Endothelial cell of umbilical vein (primary cell): ENCODE results near the gene FBXW9. TPM values are rescaled to one million over a fixed set of nuclear protein-coding genes. Genes with fewer than 3 reads are reported as not detected.
"Not testable (repeated sequence)": the region's sequence is repeated elsewhere in the genome, so short reads cannot be mapped to it uniquely, and the experiment has no call there.

Experiments
- BruUV-seq: library from RNA; stranded (reverse); fragments of 400-500 nt; replicated peaks from 2 replicates; lab custom pipeline; 2021; lab: Mats Ljungman, UMichigan
- CTCF ChIA-PET: fragments of 300-600, 350-600 bp; sonication (Branson Sonifier 250); formaldehyde crosslinking; loops from one replicate; lab custom pipeline; 2021; ENCODE audit warnings: antibody characterized with exemption, inconsistent platforms; lab: Charles Lee
- POLR2A ChIA-PET: fragments of 300-600, 350-600 bp; sonication (Branson Sonifier 250); formaldehyde crosslinking; loops from one replicate; lab custom pipeline; 2021; ENCODE audit warnings: antibody characterized with exemption, inconsistent platforms; lab: Charles Lee
- DNase-seq: peaks from one replicate; pipeline ENCODE4 v3.0.0-alpha.2; 2011; ENCODE audit warnings: low read depth, low spot score
- FAIRE-seq: peaks from 2 replicates; lab custom pipeline; 2011; peaks lifted over from hg19 to GRCh38; lab: Jason Lieb, UNC
- H2AFZ ChIP-seq: 2 replicates; pipeline ENCODE4 v1.6.0; 2012; ENCODE audit warnings: low read depth, low read length, control low read depth, inconsistent platforms
- H3K27ac ChIP-seq: 2 replicates; pipeline ENCODE4 v1.5.1; 2011; ENCODE audit warnings: low read depth, mild to moderate bottlenecking, control low read depth, low read length, moderate library complexity; ENCODE audit not compliant: insufficient read depth
- H3K27me3 ChIP-seq, 2 experiments: 2 replicates each; pipeline versions ENCODE4 v1.6.0 to v1.6.1; 2011; ENCODE audit warnings: low read length in 2 of 2, mixed read lengths in 1 of 2; ENCODE audit not compliant: control insufficient read depth in 2 of 2, insufficient read depth in 2 of 2
- H3K36me3 ChIP-seq, 2 experiments: 2 replicates in 1 of 2; 3 replicates in 1 of 2; pipeline ENCODE4 v1.5.1; 2011; ENCODE audit warnings: low read length in 2 of 2, mild to moderate bottlenecking in 1 of 2, moderate library complexity in 1 of 2; ENCODE audit not compliant: control insufficient read depth in 2 of 2, insufficient read depth in 2 of 2; ENCODE audit errors: extremely low read depth in 1 of 2
- H3K4me1 ChIP-seq: 3 replicates; pipeline ENCODE4 v1.5.1; 2011; ENCODE audit warnings: mild to moderate bottlenecking, low read length; ENCODE audit not compliant: control insufficient read depth, insufficient read depth; ENCODE audit errors: extremely low read depth
- H3K4me2 ChIP-seq: 2 replicates; pipeline ENCODE4 v1.6.1; 2011; ENCODE audit warnings: low read length, control low read depth, mixed read lengths; ENCODE audit not compliant: insufficient read depth
- H3K4me3 ChIP-seq, 3 experiments: fragments of 200-600 bp in 1 of 3; sonication (generic), shearing (Covaris generic) in 1 of 3; replicated peaks in 1 of 3; 2 replicates each; pipeline ENCODE4 v1.5.1; 2011 to 2016; ENCODE audit warnings: control low read depth in 3 of 3, low read length in 3 of 3, mild to moderate bottlenecking in 2 of 3, inconsistent platforms in 1 of 3, low read depth in 1 of 3, moderate library complexity in 1 of 3; ENCODE audit not compliant: insufficient read depth in 1 of 3
- H3K79me2 ChIP-seq: 2 replicates; pipeline ENCODE4 v1.6.0; 2012; ENCODE audit warnings: low read length, inconsistent platforms; ENCODE audit not compliant: control insufficient read depth, insufficient read depth
- H3K9ac ChIP-seq: replicated peaks from 2 replicates; pipeline ENCODE3; 2011; ENCODE audit warnings: low read length, control low read depth; ENCODE audit not compliant: insufficient read depth; ENCODE audit errors: extremely low read depth
- H3K9me1 ChIP-seq: replicated peaks from 3 replicates; pipeline ENCODE4 v1.6.0; 2011; ENCODE audit warnings: mild to moderate bottlenecking, low read length; ENCODE audit not compliant: control insufficient read depth, insufficient read depth; ENCODE audit errors: extremely low read depth
- H3K9me3 ChIP-seq: replicated peaks from 2 replicates; pipeline ENCODE4 v1.5.1; 2012; ENCODE audit warnings: low read length, inconsistent platforms; ENCODE audit not compliant: control insufficient read depth, insufficient read depth
- H4K20me1 ChIP-seq: replicated peaks from 2 replicates; pipeline ENCODE3; 2011; ENCODE audit warnings: mild to moderate bottlenecking, low read length; ENCODE audit not compliant: control insufficient read depth, insufficient read depth; ENCODE audit errors: extremely low read depth
- EZH2 ChIP-seq: IDR thresholded peaks from 2 replicates; pipeline ENCODE4 v1.6.1; 2012; ENCODE audit warnings: borderline replicate concordance, low read depth, mild to moderate bottlenecking, moderate library complexity, low read length, inconsistent platforms; ENCODE audit not compliant: severe bottlenecking
- FOS ChIP-seq: IDR thresholded peaks from 2 replicates; pipeline ENCODE4 v1.6.1; 2011; ENCODE audit warnings: mild to moderate bottlenecking, low read length, moderate library complexity, borderline replicate concordance; ENCODE audit not compliant: insufficient read depth
- GATA2 ChIP-seq: IDR thresholded peaks from 2 replicates; pipeline ENCODE4 v1.7.0; 2011; ENCODE audit warnings: low read depth, mild to moderate bottlenecking, moderate library complexity, mixed read lengths, low read length; ENCODE audit not compliant: insufficient read length, insufficient read depth
- JUN ChIP-seq: IDR thresholded peaks from 2 replicates; pipeline ENCODE4 v1.6.1; 2011; ENCODE audit warnings: borderline replicate concordance, low read depth; ENCODE audit not compliant: insufficient read length, insufficient read depth
- MYC ChIP-seq: IDR thresholded peaks from one replicate; pipeline ENCODE4 v1.6.1; 2011; ENCODE audit warnings: mild to moderate bottlenecking, low read depth, low read length
- POLR2A ChIP-seq: IDR thresholded peaks from 2 replicates; pipeline ENCODE4 v1.6.1; 2012; ENCODE audit warnings: low read depth, mild to moderate bottlenecking, control low read depth, low read length
- POLR2AphosphoS5 ChIP-seq: IDR thresholded peaks from 2 replicates; pipeline ENCODE4 v1.6.1; 2012; ENCODE audit warnings: low read depth, mild to moderate bottlenecking, control low read depth, low read length, moderate library complexity; ENCODE audit not compliant: insufficient read depth
- dilution Hi-C: fragments of 300-500 bp; cut with MboI; formaldehyde crosslinking; loops from one replicate; pipeline ENCODE4 v1.15.0; 2019; ENCODE audit warnings: low sequenced_read_pairs; ENCODE audit not compliant: extremely low pct_ligation_motif_present
- intact Hi-C: fragments of 100-400 bp; cut with micrococcal nuclease; formaldehyde crosslinking; loops from one replicate; pipeline ENCODE4 v1.10.0; 2022
- polyA plus RNA-seq, 4 experiments: library from polyadenylated mRNA; depleted of rRNA in 3 of 4; stranded (reverse) in 3 of 4; unstranded in 1 of 4; fragments of >200 nt; gene quantifications; 2 replicates each; pipeline versions ENCODE4 v1.2.1 to v1.2.3, GENCODE V29; 2011 to 2012; ENCODE audit warnings: missing spikeins in 1 of 4
- total RNA-seq: library from RNA; stranded (reverse); gene quantifications from 2 replicates; pipeline ENCODE4 v1.2.3, GENCODE V29; 2021
- TF ChIP-seq, protein P1 (sequence below): IDR thresholded peaks from 2 replicates; pipeline ENCODE4 v1.6.1; 2011; ENCODE audit not compliant: insufficient read depth, insufficient read length
- TF ChIP-seq, protein P2 (sequence below), 2 donors: IDR thresholded peaks; 1 replicate in 1 of 2; 2 replicates in 1 of 2; pipeline ENCODE4 v1.5.1; 2011; ENCODE audit warnings: low read length in 2 of 2, mild to moderate bottlenecking in 2 of 2, moderate library complexity in 2 of 2, control low read depth in 1 of 2, inconsistent platforms in 1 of 2, low read depth in 1 of 2; ENCODE audit not compliant: insufficient read depth in 1 of 2; ENCODE audit errors: extremely low read depth in 1 of 2

Gene FBXW9
- total and polyA plus RNA-seq, 2 donors (not counting 3 experiments of a cell fraction or from before 2014, with no cell fraction given): 12.4 to 19.3 TPM

- Histone ChIP-seq H3K4me3 (no peak overlapping the region), H4K20me1 (no peaks in the 10 kb centered on the region), H3K4me2 (no peak overlapping the region), H3K9ac (no peak overlapping the region), H3K79me2 (peaks cover 34% of the 10 kb centered on the region), H3K36me3 (peaks cover 9 to 31% of the 10 kb centered on the region in 2 experiments), H3K9me1 (no peaks in the 10 kb centered on the region), H3K27me3 (no peaks in the 10 kb centered on the region), H3K4me1 (peaks cover 4% of the 10 kb centered on the region), H2AFZ (no peak overlapping the region), H3K9me3 (no peaks in the 10 kb centered on the region), H3K27ac (no peak overlapping the region)
- ChIA-PET CTCF (interaction anchor here (1.0 kb wide), 1 partner anchor 31 kb away, joined by 3 read pairs; no protein-coding TSS in a partner anchor), POLR2A (interaction anchor here (0.7 kb wide), 1 partner anchor 10 kb away, joined by 4 read pairs; the partner anchor contains the start of gene GET3)
- dilution Hi-C loops (no loop called here), intact Hi-C loops (no loop called here)
- DNase-seq: no peak
- TF ChIP-seq POLR2AphosphoS5 (no peak), EZH2 (no peak), JUN (no peak), GATA2 (no peak), POLR2A (no peak), FOS (no peak), MYC (no peak)
- TF ChIP-seq, protein P1, sequence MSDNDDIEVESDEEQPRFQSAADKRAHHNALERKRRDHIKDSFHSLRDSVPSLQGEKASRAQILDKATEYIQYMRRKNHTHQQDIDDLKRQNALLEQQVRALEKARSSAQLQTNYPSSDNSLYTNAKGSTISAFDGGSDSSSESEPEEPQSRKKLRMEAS: no peak
- TF ChIP-seq, protein P2, sequence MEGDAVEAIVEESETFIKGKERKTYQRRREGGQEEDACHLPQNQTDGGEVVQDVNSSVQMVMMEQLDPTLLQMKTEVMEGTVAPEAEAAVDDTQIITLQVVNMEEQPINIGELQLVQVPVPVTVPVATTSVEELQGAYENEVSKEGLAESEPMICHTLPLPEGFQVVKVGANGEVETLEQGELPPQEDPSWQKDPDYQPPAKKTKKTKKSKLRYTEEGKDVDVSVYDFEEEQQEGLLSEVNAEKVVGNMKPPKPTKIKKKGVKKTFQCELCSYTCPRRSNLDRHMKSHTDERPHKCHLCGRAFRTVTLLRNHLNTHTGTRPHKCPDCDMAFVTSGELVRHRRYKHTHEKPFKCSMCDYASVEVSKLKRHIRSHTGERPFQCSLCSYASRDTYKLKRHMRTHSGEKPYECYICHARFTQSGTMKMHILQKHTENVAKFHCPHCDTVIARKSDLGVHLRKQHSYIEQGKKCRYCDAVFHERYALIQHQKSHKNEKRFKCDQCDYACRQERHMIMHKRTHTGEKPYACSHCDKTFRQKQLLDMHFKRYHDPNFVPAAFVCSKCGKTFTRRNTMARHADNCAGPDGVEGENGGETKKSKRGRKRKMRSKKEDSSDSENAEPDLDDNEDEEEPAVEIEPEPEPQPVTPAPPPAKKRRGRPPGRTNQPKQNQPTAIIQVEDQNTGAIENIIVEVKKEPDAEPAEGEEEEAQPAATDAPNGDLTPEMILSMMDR (IDR thresholded peaks at IDR 0.05; ENCODE audit: extremely low read depth in 1 of 2, insufficient read depth in 1 of 2, low read depth in 1 of 2, low read length in 2 of 2): no peak
- no TSS peak for BruUV-seq
- FAIRE-seq: no peak
These were observed 30.5 kb upstream of the FBXW9 start for GRCh38 chr19:12726988-12727316.

DNA sequence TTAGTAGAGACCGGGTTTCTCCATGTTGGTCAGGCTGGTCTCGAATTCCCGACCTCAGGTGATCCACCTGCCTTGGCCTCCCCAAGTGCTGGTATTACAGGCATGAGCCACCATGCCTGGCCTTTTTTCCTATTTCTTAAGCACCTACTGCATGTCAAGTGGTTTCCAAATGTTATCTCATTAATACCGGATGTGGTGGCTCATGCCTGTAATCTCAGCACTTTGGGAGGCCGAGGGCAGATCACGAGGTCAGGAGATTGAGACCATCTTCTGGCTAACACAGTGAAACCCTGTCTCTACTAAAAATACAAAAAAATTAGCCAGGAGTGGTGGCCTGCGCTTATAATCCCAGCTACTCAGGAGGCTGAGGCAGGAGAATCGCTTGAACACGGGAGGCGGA is 29.2 kb upstream of the FBXW9 start:
- H3K9me1 ChIP-seq, BruUV-seq, H3K4me2 ChIP-seq, intact Hi-C loops, H3K27ac ChIP-seq, FAIRE-seq, H3K27me3 ChIP-seq, H2AFZ ChIP-seq, H3K4me1 ChIP-seq, POLR2A ChIA-PET, dilution Hi-C loops, H3K9ac ChIP-seq, H3K4me3 ChIP-seq, H4K20me1 ChIP-seq, DNase-seq, H3K9me3 ChIP-seq: not testable (repeated sequence)
- Histone ChIP-seq H3K79me2 (peaks cover 34% of the 10 kb centered on the region), H3K36me3 (peaks cover 5 to 22% of the 10 kb centered on the region in 2 experiments)
- CTCF ChIA-PET: interaction anchor here (1.1 kb wide), 1 partner anchor 32 kb away, joined by 3 read pairs; no protein-coding TSS in a partner anchor
